Chondrocyte (in vitro differentiated cells): ENCODE data around the gene CHPF. TPM values are rescaled to one million over a fixed set of nuclear protein-coding genes. Genes with fewer than 3 reads are reported as not detected.

ENCODE experiments used
- DNase-seq: peaks from one replicate; pipeline ENCODE4 v3.0.0; 2021; ENCODE audit warnings: mixed read lengths, low spot score
- H3K27ac Mint-ChIP-seq: one replicate; pipeline ENCODE4 v1.8.0; 2021; ENCODE audit warnings: mild to moderate bottlenecking, moderate library complexity, mixed read lengths; ENCODE audit not compliant: unreplicated experiment
- H3K27me3 Mint-ChIP-seq: 2 replicates; pipeline ENCODE4 v1.8.0; 2021; ENCODE audit warnings: low read depth, mixed read lengths
- H3K36me3 Mint-ChIP-seq: 2 replicates; pipeline ENCODE4 v1.8.0; 2021; ENCODE audit warnings: low read depth, mixed read lengths
- H3K4me1 Mint-ChIP-seq: 2 replicates; pipeline ENCODE4 v1.8.0; 2021; ENCODE audit warnings: low read depth, mild to moderate bottlenecking, mixed read lengths
- H3K4me3 Mint-ChIP-seq: one replicate; pipeline ENCODE4 v1.8.0; 2021; ENCODE audit warnings: mild to moderate bottlenecking, moderate library complexity, mixed read lengths; ENCODE audit not compliant: unreplicated experiment
- H3K9me3 Mint-ChIP-seq: 2 replicates; pipeline ENCODE4 v1.8.0; 2021; ENCODE audit warnings: low read depth, mixed read lengths
- CTCF ChIP-seq: fragments of 200-600 bp; sonication (generic); IDR thresholded peaks from 2 replicates; pipeline ENCODE4 v1.5.0; 2021; ENCODE audit warnings: antibody characterized with exemption, mild to moderate bottlenecking, moderate library complexity
- long read RNA-seq: library from polyadenylated mRNA; stranded (forward); transcript quantifications from one replicate; pipeline ENCODE4 v2.0.0, GENCODE V29; 2021
- total RNA-seq: library from RNA; stranded (reverse); gene quantifications from 3 replicates; pipeline ENCODE4 v1.2.1, GENCODE V29; 2021

The CHPF gene
- total RNA-seq: 273 to 276 TPM (median 273 TPM) in 3 replicates
- long read RNA-seq, transcript CHPF-201 (4 exons, 3,013 nt): major isoform, 1,267 of 1,386 reads
- long read RNA-seq, transcript CHPF-202 (2 exons, 1,079 nt): minor isoform, 5 of 1,386 reads
- long read RNA-seq, partial matches to known transcripts: 97 of 1,386 reads
- long read RNA-seq, other reads (novel, unspliced or antisense): 16 of 1,386 reads

- TF ChIP-seq CTCF: peak; percentile 23
- Mint-ChIP-seq H3K36me3 (peaks cover 21% of the 10 kb centered on the region), H3K4me3 (peak within 1 kb of the TSS; percentile 91), H3K9me3 (no peaks in the 10 kb centered on the region), H3K27ac (peak within 1 kb of the TSS; percentile 96), H3K27me3 (no peaks in the 10 kb centered on the region), H3K4me1 (peaks cover 29% of the 10 kb centered on the region)
- peak; percentile 99 for DNase-seq
These were observed at the start of gene CHPF, which contains the start of gene TMEM198 for GRCh38 chr2:219543596-219544358. CHPF (minus strand) TSS chr2:219543809; CDS start chr2:219543538, 271 bp downstream. TMEM198 (plus strand) TSS chr2:219544028; CDS start chr2:219544728, 700 bp downstream.

GRCh38 chr2:219593154-219593553 lies 49.5 kb upstream of the CHPF start:
- Mint-ChIP-seq H3K27ac (no peak overlapping the region), H3K4me1 (peaks cover 30% of the 10 kb centered on the region), H3K4me3 (no peak overlapping the region), H3K27me3 (no peaks in the 10 kb centered on the region), H3K36me3 (no peaks in the 10 kb centered on the region), H3K9me3 (no peaks in the 10 kb centered on the region)
- TF ChIP-seq CTCF: no peak
- DNase-seq: no peak

DNA sequence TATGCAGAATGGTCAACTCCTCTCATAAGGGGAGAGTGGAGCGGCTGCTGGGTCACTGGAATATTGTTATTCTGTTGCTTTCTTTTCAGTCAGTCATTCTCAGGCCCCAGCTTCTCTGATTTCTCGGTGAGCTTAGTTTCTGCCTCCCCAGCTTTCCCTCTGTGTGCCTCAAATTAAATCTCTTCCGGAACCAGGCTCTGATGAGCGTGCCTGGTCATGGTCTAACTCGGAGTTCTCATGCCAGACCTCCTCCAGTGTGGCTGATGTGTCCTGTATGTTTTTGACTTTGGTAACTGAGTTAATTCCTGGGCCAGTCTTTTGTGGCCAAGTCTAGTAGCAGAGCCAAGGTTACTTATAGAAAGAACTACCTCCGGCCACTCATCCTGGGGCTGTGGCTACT lies 49.1 kb upstream of the CHPF start:
- Mint-ChIP-seq H3K36me3 (no peaks in the 10 kb centered on the region), H3K27me3 (no peaks in the 10 kb centered on the region), H3K9me3 (no peaks in the 10 kb centered on the region), H3K4me1 (peaks cover 28% of the 10 kb centered on the region), H3K27ac (no peak overlapping the region), H3K4me3 (no peak overlapping the region)
- TF ChIP-seq CTCF: no peak
- no peak for DNase-seq

GRCh38 chr2:219591091-219591490 lies 47.5 kb upstream of the CHPF start:
- peaks cover 17% of the 10 kb centered on the region for H3K4me1 Mint-ChIP-seq
- DNase-seq: no peak
- H3K27ac Mint-ChIP-seq: no peak overlapping the region
- no peaks in the 10 kb centered on the region for H3K27me3 Mint-ChIP-seq
- H3K4me3 Mint-ChIP-seq: no peak overlapping the region
- no peaks in the 10 kb centered on the region for H3K36me3 Mint-ChIP-seq
- no peaks in the 10 kb centered on the region for H3K9me3 Mint-ChIP-seq
- no peak for TF ChIP-seq CTCF

- Mint-ChIP-seq H3K27me3 (no peaks in the 10 kb centered on the region), H3K9me3 (no peaks in the 10 kb centered on the region), H3K27ac (no peak overlapping the region), H3K4me1 (peaks cover 16% of the 10 kb centered on the region), H3K4me3 (no peak overlapping the region), H3K36me3 (no peaks in the 10 kb centered on the region)
- no peak for DNase-seq
- TF ChIP-seq CTCF: no peak
These were observed 37.7 kb upstream of the CHPF start for GRCh38 chr2:219581346-219581745.
